C4-2B (cell line): ENCODE data around the gene HOGA1.
A peak's percentile ranks its signal among the peaks of the same experiment; 100 is the strongest.
"Not testable (repeated sequence)": the region's sequence is repeated elsewhere in the genome, so short reads cannot be mapped to it uniquely, and the experiment has no call there.

ENCODE experiments used
- H3K27ac ChIP-seq: fragments of 450-650 bp; 2 replicates; pipeline ENCODE4 v1.5.1; 2017
- ZFX ChIP-seq: fragments of 450-650 bp; IDR thresholded peaks from 2 replicates; pipeline ENCODE4 v1.6.1; 2017
- TF ChIP-seq, protein P1 (sequence below): fragments of 450-650 bp; conservative IDR thresholded peaks from 2 replicates; pipeline ENCODE4 v1.5.1; 2017; ENCODE audit warnings: mild to moderate bottlenecking

Gene HOGA1

DNA sequence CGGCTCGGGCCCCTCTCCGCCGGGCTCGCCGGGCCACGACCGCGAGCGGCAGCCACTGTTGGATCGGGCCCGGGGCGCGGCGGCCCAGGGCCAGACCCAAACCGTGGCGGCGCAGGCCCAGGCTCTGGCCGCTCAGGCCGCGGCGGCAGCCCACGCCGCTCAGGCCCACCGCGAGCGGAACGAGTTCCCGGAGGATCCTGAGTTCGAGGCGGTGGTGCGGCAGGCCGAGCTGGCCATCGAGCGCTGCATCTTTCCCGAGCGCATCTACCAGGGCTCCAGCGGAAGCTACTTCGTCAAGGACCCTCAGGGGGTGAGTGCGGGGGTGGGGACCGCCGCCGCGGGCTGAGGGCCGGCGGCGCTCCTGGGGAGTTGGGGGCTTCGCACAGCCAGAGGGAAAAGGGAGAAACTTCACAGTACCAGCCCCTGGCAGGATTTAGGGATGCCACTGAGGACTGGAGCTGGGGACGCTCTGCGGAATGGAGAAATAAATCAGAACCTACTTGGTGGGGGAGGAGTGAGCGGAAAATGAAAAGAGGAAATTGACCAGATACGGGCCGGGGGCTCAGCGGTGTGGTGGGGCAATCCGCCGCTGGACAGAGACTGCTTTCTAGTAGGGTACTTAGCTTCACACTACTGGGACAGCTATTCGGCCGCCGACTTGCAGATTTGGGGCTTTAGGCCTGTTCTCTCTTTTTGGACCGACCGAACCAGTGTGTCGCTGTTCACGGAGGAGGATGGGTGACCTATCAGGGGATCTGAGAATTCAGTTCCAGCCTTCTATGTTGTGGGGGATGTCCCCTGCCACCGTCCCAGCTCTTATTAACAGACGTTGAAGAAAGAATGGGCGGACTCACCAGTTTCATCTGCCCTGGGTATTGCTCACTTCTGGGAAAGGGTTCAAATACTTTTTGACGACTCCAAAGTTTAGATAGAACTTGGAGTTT lies 57.0 kb downstream of the HOGA1 start:
- peak; percentile 93 for TF ChIP-seq ZFX
- TF ChIP-seq, protein P1, sequence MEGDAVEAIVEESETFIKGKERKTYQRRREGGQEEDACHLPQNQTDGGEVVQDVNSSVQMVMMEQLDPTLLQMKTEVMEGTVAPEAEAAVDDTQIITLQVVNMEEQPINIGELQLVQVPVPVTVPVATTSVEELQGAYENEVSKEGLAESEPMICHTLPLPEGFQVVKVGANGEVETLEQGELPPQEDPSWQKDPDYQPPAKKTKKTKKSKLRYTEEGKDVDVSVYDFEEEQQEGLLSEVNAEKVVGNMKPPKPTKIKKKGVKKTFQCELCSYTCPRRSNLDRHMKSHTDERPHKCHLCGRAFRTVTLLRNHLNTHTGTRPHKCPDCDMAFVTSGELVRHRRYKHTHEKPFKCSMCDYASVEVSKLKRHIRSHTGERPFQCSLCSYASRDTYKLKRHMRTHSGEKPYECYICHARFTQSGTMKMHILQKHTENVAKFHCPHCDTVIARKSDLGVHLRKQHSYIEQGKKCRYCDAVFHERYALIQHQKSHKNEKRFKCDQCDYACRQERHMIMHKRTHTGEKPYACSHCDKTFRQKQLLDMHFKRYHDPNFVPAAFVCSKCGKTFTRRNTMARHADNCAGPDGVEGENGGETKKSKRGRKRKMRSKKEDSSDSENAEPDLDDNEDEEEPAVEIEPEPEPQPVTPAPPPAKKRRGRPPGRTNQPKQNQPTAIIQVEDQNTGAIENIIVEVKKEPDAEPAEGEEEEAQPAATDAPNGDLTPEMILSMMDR: no peak
- H3K27ac ChIP-seq: peak overlapping the region; percentile 70

DNA sequence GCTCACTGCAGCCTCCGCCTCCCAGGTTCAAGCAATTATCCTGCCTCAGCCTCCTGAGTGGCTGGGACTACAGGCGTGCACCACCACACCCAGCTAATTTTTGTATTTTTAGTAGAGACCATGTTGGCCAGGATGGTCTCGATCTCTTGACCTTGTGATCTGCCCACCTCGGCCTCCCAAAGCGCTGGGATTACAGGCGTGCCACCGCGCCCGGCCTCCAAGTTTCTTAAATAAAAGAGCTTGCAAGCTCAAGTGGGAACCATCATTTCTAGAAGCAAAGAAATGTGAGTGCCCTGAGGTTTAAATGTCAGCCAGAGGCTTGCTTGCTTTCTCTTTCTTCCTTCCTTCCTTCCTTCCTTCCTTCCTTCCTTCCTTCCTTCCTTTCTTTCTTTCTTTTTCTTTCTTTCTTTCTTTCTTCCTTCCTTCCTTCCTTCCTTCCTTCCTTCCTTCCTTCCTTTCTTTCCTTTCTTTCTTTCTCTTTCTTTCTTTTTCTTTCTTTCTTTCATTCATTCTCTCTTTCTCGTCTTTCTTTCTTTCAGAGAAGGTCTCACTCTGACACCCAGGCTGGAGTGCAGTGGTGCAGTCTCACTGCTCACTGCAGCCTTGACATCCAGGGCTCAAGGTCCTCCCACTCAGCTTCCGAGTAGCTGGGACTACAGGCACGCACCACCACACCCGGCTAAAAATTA lies 58.4 kb downstream of the HOGA1 start:
- H3K27ac ChIP-seq: not testable (repeated sequence)

DNA sequence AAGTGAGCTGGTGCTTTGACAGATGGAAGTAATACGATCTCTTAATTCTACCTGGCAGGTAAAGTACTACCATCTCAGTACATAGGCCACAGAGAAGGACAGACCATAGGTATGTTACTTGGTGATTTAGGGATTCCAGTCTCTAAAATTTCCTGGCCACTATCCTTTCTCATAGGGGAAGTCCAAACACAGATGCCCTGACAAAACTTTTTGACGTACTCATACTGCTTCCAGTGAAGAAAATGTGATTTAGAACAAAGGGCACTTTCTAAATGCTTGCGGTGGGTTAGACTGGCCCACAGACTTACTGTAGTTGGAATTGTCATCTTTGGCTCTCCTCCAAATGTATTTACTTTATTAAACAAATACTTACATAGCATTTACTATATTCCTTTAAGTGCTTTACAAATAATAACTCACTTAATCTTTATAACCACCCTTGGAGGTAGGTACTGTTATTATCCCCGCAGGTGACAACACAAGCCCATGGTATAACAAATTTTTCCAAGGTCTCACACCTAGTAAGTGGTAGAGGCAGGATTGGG lies 59.3 kb downstream of the HOGA1 start:
- TF ChIP-seq ZFX: no peak
- TF ChIP-seq, protein P1: no peak
- no peak overlapping the region for H3K27ac ChIP-seq

- TF ChIP-seq, protein P1: no peak
- no peak for TF ChIP-seq ZFX
- H3K27ac ChIP-seq: no peak overlapping the region
Measured at GRCh38 chr10:97644936-97645335, 60.7 kb downstream of the HOGA1 start.

DNA sequence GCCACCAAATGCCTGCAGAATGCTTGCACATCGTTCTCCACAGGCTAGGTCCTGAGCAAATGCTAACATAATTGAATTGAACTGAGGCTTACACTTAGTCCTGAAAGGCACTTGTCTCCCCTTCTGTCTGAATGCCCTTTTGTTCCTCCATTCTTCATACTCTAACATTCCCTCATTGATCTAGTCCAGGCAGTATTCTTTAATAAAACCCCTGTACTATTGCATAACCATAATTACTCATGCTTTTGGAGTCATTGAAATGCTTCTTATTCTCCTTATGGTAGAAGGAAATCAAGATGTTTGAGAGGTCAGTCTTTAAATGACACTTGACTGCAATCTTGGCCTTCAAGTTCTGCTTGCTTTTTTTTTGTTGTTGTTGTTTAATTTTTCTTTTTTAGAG lies 63.4 kb downstream of the HOGA1 start:
- no peak overlapping the region for H3K27ac ChIP-seq

GRCh38 chr10:97648562-97649404 lies 64.6 kb downstream of the HOGA1 start:
- TF ChIP-seq ZFX: no peak
- TF ChIP-seq, protein P1: no peak
- no peak overlapping the region for H3K27ac ChIP-seq

More for the DNA sequence above, 63.4 kb downstream of the HOGA1 start:
- TF ChIP-seq ZFX: no peak
- TF ChIP-seq, protein P1: no peak

DNA sequence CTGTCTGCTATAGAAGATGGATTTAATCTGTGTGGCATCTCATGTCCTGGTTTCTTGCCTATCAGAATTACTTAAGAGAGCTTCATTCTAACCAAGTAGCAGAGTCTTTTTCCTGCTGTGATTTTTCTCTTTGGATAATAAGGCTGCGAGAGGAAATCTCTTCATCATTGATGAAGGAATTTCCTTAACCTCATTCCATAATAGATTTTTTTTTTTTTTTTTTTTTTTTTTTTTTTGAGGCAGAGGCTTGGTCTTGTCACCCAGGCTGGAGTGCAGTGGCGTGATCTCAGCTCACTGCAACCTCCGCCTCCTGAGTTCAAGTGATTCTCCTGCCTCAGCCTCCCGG lies 65.2 kb downstream of the HOGA1 start:
- H3K27ac ChIP-seq: not testable (repeated sequence)
